ENCODE measurements around the gene FOXF2. TPM values are rescaled to one million over a fixed set of nuclear protein-coding genes. Genes with fewer than 3 reads are reported as not detected.

The FOXF2 gene
- polyA plus RNA-seq, 1 donor from 2014 or later: not detected

DNA sequence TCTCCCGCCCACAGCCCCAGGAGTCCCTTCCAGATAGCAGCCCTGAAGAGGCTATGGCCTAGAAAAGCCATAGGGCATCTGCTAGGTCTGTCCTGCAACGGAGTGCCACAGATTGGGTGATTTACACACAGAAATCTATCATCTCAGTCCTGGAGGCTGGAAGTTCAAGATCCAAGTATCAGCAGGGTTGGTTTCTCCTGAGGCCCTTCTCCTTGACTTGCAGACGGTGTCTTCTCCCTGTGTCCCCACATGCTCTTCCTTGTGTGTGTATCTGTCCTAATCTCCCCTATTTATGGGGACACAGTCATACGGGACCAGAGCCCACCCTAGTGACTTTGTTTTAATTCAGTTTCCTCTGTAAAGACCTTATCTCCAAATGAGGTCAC, 15.3 kb downstream of the FOXF2 start:
- no peaks in the 10 kb centered on the region for H3K36me3 Mint-ChIP-seq
- H3K27ac Mint-ChIP-seq: no peak overlapping the region
- H3K4me1 Mint-ChIP-seq: no peaks in the 10 kb centered on the region
- peaks cover 0 to 2% (median 0%) of the 10 kb centered on the region in 3 donors for H3K9me3 Mint-ChIP-seq
- peaks cover 12% of the 10 kb centered on the region for H3K27me3 Mint-ChIP-seq
- no peak overlapping the region for H3K4me3 Mint-ChIP-seq

DNA sequence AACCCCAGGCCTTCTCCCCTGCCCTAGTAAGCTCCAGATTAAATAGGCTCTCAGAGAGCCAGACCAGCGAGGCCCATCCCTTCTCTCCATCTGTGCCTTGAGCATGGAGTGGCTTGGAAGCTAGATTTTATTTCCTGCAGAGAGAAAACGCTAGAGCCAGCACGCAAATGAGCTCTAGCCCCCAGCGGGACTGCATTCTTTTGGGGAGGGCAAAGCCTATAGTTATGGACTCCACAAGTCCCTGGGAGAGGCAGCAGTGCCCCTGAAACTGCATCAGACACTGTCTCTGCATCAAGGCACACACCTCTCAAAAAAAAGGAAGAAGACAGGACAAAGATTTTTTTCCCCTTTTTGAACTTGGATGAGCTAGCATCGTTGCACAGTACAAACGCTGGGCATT, 15.8 kb downstream of the FOXF2 start:
- Mint-ChIP-seq H3K27me3 (peaks cover 10% of the 10 kb centered on the region), H3K36me3 (no peaks in the 10 kb centered on the region)

DNA sequence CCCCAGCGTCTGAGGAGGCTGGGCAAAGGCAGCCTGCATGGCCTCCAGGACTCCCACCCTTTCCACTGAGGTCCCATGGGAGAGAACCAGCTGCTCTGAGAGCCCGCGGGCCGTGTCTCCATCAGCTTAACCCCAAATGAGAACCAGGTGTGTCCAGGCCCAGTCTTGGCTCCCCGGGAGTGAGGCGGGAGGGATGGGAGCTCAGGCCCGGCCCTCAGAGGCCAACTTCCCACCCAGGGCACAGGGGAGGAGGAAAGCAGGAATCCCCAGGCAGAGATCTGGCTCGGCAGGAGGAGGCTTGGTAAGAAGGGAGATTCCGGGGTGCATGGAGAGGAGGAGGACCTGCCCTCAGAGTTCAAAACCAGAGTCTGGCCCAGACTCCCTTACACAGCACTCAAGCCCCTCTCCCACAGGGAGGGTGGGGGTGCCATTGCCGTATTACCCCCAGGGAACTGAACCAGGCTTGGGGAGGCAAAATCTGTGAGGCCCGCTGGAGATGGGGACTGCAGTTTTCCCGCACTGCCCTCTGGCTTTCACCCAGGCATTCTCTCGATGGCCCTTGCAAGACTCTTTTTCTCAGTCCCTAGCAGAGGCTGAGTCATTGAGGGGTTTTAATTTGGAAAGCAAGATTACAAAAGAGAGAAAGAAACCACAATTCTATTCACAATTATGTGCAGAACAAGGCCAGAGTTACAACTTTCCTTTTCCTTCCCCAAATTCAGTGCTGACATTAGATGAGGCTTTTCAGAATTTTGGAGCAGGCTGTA, 17.1 kb downstream of the FOXF2 start:
- Mint-ChIP-seq H3K36me3 (no peaks in the 10 kb centered on the region), H3K27me3 (peaks cover 12% of the 10 kb centered on the region), H3K9me3 (peaks cover 0 to 2% (median 0%) of the 10 kb centered on the region in 3 donors)

More for the DNA sequence above, 15.8 kb downstream of the FOXF2 start:
- Mint-ChIP-seq H3K27ac (no peak overlapping the region), H3K4me1 (no peaks in the 10 kb centered on the region), H3K9me3 (peaks cover 0 to 2% (median 0%) of the 10 kb centered on the region in 3 donors), H3K4me3 (no peak overlapping the region)

DNA sequence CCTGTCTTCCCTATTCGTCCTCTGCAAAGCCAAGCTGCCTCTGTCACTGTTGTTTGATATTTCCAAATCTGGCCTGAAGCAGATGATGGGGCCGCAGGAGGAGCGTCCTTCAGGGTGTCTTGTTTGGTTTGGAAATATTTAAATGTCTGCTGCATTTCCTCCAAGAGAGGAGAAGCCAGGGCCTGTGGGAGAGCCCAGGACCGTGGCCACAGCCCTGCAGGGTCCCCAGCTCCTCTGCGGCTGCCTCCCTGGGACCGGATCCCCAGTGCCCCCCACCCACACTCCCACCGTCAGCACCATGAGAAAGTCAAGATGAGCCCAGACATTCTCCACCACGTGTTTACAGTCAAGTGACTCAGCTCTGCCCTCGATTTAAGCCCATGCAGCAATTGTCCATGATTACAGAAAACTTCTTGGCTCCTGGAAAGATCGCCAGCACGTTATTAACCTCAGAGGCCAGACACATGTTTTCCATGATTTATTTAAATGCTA, 18.2 kb downstream of the FOXF2 start:
- no peaks in the 10 kb centered on the region for H3K36me3 Mint-ChIP-seq
- no peak overlapping the region for H3K4me3 Mint-ChIP-seq
- H3K27ac Mint-ChIP-seq: no peak overlapping the region
- peaks cover 13% of the 10 kb centered on the region for H3K27me3 Mint-ChIP-seq
- peaks cover 0 to 2% (median 0%) of the 10 kb centered on the region in 3 donors for H3K9me3 Mint-ChIP-seq
- no peaks in the 10 kb centered on the region for H3K4me1 Mint-ChIP-seq

More for the DNA sequence above, 17.1 kb downstream of the FOXF2 start:
- no peak overlapping the region for H3K27ac Mint-ChIP-seq
- no peaks in the 10 kb centered on the region for H3K4me1 Mint-ChIP-seq
- H3K4me3 Mint-ChIP-seq: no peak overlapping the region

DNA sequence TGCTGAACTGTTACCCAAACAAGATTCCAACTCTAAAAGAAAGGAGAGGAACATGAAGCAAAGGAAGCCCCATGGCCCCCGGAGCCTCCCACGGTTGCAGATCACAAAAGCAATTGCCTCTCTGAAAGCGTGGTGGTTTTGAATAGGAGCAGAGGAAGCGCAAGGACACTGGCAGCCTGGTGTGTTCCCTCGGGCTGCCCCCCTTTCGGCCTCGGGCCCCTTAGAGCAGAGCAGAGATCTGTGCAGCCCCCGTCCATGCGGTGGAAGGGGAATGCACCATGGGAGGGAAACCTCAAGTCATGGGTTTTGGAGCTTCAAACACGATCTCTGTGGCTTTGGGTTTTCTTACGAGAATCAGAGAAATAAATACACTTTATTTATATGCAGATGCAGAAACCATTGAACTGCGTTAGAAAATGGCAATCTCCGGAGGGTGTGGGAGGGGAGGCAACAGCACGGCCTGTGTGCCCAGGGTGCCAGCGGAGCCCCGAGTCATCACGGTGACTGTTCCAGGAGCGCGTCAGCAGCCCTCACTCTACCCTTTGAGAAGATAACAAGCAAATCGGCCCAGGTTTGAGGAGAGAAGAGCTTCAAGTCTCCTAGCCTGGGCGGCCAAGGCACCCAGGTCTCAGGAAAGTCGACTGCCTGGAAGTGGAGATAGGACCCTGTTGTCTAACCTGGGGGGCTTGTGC, 20.5 kb downstream of the FOXF2 start:
- Mint-ChIP-seq H3K27ac (no peak overlapping the region), H3K4me1 (no peaks in the 10 kb centered on the region)

DNA sequence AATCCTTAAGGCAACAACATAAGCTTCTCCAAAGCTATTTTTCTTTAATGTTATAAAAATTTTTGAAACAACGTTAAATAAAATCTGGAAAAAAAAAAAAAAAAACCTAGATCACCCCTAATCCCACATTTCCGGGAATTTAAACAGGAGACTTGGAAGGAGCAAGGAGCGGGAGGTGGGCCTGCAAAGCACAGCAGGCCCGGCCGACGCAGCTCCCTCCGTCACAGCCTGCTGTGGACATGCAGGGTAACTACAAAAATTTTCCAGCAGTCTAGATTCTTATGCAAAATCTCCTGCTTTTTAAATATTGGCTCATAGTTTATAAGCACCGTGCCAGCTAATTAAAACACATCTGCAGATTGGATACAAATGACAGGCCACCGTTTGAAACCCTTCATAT, 23.5 kb downstream of the FOXF2 start:
- no peaks in the 10 kb centered on the region for H3K4me1 Mint-ChIP-seq
- H3K27me3 Mint-ChIP-seq: peaks cover 15% of the 10 kb centered on the region
- peaks cover 0 to 2% (median 0%) of the 10 kb centered on the region in 3 donors for H3K9me3 Mint-ChIP-seq
- no peak overlapping the region for H3K27ac Mint-ChIP-seq
- H3K4me3 Mint-ChIP-seq: no peak overlapping the region
- no peaks in the 10 kb centered on the region for H3K36me3 Mint-ChIP-seq

More for the DNA sequence above, 20.5 kb downstream of the FOXF2 start:
- Mint-ChIP-seq H3K9me3 (peaks cover 0 to 2% (median 0%) of the 10 kb centered on the region in 3 donors), H3K36me3 (no peaks in the 10 kb centered on the region), H3K4me3 (no peak overlapping the region), H3K27me3 (peaks cover 15% of the 10 kb centered on the region)

DNA sequence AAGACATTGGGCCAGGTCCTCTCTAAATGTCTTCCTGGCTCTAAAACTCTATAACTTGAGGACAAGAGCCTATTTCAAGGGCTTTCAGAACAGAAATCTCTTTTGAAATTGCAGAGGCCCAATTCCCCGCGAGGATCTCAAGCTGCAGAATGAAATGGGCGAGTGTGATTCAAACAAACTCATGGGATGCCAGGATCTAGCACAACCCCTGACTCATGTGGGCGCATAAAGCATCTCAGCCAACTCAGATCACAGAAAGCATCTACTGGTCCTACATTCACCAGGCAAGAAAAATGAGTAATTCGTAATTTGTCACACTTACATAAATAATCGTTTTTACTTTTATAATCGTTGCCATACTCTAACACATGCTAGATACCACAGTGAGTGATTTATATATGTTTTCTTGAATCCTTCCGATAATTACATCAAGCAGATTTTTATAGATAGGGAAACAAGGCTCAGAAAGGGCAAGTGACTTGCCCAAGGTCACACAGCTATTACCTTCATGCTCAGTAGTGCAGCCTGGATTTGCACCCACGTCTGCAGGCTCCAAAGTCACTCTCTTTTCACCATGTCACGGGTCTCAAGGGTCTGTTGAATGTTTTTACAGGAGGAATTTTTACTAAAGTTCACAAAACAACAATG, 26.2 kb downstream of the FOXF2 start:
- Mint-ChIP-seq H3K27ac (no peak overlapping the region), H3K9me3 (peaks cover 0 to 3% (median 2%) of the 10 kb centered on the region in 3 donors), H3K27me3 (peaks cover 7% of the 10 kb centered on the region), H3K36me3 (no peaks in the 10 kb centered on the region), H3K4me1 (no peaks in the 10 kb centered on the region), H3K4me3 (no peak overlapping the region)

DNA sequence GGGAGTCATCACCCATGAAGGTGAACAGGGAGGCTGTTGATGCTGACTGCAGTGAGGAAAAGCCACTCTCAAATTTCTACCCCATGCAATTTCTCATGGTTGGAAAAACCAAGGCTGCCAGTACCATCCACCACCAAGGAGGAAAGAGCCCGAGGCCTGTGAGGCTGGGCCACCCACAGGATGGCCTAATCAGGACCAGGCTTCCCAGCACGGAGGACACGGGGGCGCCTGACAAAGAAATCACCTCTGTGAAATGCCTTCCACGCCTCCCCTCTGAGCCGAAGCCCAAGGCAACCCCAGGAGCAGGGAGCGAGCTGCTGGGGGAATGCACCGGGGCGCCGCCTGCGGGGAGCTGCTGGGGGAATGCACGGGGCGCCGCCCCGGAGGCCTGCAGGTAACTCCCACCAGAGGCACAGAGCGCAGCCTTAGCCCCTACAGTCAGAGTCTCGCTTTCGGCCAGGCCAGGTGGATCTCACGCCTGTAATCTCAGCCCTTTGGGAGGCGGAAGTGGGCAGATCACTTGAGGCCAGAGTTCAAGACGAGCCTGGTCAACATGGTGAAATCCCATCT, 26.9 kb downstream of the FOXF2 start:
- Mint-ChIP-seq H3K4me1 (no peaks in the 10 kb centered on the region), H3K27ac (no peak overlapping the region), H3K9me3 (peaks cover 3 to 7% (median 4%) of the 10 kb centered on the region in 3 donors), H3K36me3 (no peaks in the 10 kb centered on the region), H3K27me3 (peaks cover 5% of the 10 kb centered on the region), H3K4me3 (no peak overlapping the region)

DNA sequence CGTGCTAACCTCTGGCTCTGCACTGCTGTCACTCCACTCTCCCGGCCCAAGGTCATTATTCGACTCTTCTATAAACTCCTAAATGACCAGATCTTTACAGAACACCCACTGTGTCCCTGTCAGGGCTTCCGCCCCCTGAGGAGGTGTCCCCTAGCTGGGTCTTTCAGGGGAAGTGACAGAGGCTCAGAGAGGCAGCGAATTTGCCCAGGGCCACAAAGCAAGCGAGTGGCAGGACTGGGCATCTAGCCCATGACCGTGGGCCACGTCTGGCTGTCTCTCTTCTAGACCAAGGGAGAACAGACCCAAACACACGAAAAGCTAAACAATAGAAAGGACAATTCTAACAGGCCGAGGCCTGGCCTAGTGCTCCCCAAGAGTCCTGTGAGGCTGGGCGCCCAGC, 27.4 kb downstream of the FOXF2 start:
- Mint-ChIP-seq H3K9me3 (peaks cover 3 to 7% (median 4%) of the 10 kb centered on the region in 3 donors), H3K36me3 (no peaks in the 10 kb centered on the region), H3K4me3 (no peak overlapping the region), H3K27me3 (peaks cover 5% of the 10 kb centered on the region), H3K27ac (no peak overlapping the region), H3K4me1 (no peaks in the 10 kb centered on the region)

DNA sequence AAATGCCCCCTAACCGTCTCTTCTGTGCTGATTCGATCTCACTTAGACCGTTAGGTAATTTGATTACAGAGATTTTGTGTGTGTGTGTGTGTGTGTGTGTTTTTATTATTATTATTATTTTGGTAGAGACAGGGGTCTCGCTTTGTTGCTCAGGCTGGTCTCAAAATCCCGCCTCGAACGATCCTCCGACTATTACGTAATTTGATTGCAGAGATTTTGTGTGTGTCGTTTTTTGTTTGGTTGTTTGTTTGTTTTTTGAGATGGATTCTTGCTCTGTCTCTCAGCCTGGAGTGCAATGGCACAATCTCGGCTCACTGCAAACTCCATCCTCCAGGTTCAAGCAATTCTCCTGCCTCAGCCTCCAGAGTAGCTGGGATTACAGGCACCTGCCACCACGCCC, 28.3 kb downstream of the FOXF2 start:
- Mint-ChIP-seq H3K27me3 (peaks cover 2% of the 10 kb centered on the region), H3K4me1 (no peaks in the 10 kb centered on the region), H3K27ac (no peak overlapping the region), H3K4me3 (no peak overlapping the region), H3K9me3 (peaks cover 3 to 7% (median 4%) of the 10 kb centered on the region in 3 donors), H3K36me3 (no peaks in the 10 kb centered on the region)

DNA sequence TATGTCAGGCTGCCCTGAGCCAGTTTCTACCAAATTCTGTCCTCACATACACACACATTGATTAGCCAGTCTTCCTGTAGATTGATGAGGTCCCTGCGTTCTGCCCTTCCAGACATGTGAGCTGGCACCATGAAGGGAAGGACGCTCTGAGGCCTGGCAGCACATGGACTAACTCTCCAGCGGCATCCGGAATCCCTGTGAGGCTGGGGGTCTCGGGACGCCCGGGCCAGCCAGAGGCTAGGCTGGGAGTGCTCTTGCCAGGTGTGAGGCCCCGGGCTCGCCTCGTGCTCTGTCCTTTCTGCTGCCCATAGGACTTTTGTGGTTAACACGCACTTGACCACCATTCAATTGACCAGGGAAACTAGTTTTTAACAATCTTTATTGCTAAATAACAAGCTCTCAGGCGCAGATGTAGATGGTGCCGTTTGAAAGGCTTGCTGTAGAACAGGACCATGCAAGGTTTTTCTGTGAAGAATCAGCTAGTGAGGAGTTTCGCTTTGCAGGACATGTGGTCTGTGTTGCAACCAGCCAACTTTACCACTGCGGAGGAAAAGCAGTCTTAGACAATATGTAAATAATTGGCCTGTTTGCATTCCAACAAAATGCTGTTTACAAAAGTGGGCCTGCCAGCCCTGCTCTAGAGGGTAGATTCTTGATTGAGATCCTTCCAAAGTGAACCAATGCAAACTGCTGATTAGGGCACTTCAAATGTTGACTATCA, 29.3 kb downstream of the FOXF2 start:
- Mint-ChIP-seq H3K27ac (no peak overlapping the region), H3K4me3 (no peak overlapping the region), H3K27me3 (peaks cover 2% of the 10 kb centered on the region), H3K36me3 (no peaks in the 10 kb centered on the region), H3K9me3 (peaks cover 3 to 7% (median 4%) of the 10 kb centered on the region in 3 donors), H3K4me1 (no peaks in the 10 kb centered on the region)

DNA sequence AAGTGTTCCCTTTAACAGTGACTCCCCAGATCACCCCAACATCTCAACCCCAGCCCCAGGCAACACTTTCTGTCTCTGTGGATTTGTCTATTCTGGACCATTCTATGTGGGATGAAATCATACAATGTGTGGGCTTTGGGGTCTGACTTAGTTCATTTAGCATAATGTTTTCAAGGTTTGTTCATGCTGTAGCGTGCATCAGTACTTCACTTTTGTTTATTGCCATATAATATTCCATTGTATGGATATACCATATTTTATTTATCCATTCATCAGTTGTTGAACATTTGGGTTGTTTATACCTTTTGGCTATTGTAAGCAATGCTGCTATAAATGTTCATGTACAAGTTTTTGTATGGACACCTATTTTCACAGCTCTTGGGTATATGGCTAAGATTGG, 31.0 kb downstream of the FOXF2 start:
- Mint-ChIP-seq H3K27me3 (peaks cover 5% of the 10 kb centered on the region), H3K9me3 (peaks cover 3 to 7% (median 4%) of the 10 kb centered on the region in 3 donors), H3K27ac (no peak overlapping the region), H3K4me1 (peaks cover 0 to 4% (median 3%) of the 10 kb centered on the region in 3 donors), H3K4me3 (no peak overlapping the region), H3K36me3 (no peaks in the 10 kb centered on the region)

DNA sequence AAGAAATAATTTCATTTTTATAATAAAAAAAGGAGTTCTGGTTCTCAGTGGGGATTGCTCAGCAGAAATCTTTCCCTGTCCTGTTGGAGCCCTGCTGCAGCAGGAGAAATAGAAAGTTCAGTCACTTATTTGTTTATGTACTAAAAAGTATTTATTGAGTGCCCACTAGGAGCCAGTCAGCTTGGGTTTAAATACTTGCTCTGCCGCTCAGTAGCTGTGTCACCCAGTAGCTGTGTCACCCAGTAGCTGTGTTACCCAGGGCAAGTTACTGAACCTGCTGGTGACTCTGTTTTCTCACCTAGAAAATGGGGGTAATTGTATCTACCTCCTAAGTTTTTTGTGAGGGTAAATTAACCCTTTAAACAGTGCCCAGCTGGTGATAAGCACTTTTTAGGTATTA, 32.9 kb downstream of the FOXF2 start:
- Mint-ChIP-seq H3K9me3 (peaks cover 3 to 7% (median 4%) of the 10 kb centered on the region in 3 donors), H3K27ac (no peak overlapping the region), H3K4me1 (peaks cover 0 to 4% (median 3%) of the 10 kb centered on the region in 3 donors), H3K27me3 (peaks cover 10% of the 10 kb centered on the region), H3K36me3 (no peaks in the 10 kb centered on the region), H3K4me3 (no peak overlapping the region)

DNA sequence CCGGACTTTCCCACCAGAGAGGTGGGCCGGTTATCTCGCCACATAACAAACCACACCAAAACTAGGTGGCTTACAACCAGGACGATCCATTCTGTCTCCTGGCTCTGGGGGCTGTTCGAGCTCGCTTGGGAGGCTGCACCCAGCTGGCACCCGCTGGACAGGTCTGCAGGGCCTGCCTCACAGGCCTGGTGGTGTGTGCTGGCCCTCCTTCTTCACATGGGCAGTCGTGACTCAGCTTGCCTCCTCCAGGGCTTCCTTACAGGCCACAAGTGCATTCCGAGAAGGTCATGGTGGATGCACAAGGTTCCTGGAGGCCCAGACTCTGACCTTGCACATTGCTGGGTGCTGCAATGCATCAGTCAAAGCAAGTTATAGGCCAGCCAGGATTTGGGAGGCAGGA, 34.2 kb downstream of the FOXF2 start:
- H3K4me1 Mint-ChIP-seq: peaks cover 0 to 4% (median 3%) of the 10 kb centered on the region in 3 donors
- no peak overlapping the region for H3K27ac Mint-ChIP-seq

More for the DNA sequence above, 34.2 kb downstream of the FOXF2 start:
- Mint-ChIP-seq H3K36me3 (no peaks in the 10 kb centered on the region), H3K27me3 (peaks cover 8% of the 10 kb centered on the region), H3K4me3 (no peak overlapping the region), H3K9me3 (peaks cover 3 to 7% (median 6%) of the 10 kb centered on the region in 3 donors)
